Panc1 (cell line): Measurements from ENCODE around the gene ABL1. TPM values are rescaled to one million over a fixed set of nuclear protein-coding genes. Genes with fewer than 3 reads are reported as not detected.

ENCODE experiments used
- ATAC-seq: fragments of 200-7000 bp; cut with Tn5 transposase; 2 replicates; pipeline ENCODE4 v1.9.1; 2020; ENCODE audit warnings: mild to moderate bottlenecking, moderate library complexity
- BruUV-seq: library from RNA; stranded (reverse); fragments of 400-500 nt; replicated peaks from 2 replicates; lab custom pipeline; 2021; lab: Mats Ljungman, UMichigan
- CTCF ChIA-PET: fragments of 300-600 bp; sonication (Branson Sonifier 250); formaldehyde crosslinking; loops from one replicate; lab custom pipeline; 2022; ENCODE audit warnings: antibody characterized with exemption; lab: Charles Lee
- POLR2A ChIA-PET: fragments of 300-600 bp; sonication (Branson Sonifier 250); formaldehyde crosslinking; loops from one replicate; lab custom pipeline; 2022; ENCODE audit warnings: antibody characterized with exemption; lab: Charles Lee
- DNase-seq: peaks from one replicate; pipeline ENCODE4 v3.0.0-alpha.2; 2010; ENCODE audit warnings: low read depth, low spot score
- H3K27ac ChIP-seq: 2 replicates; pipeline ENCODE4 v1.5.1; 2011; ENCODE audit warnings: mild to moderate bottlenecking, low read length, inconsistent platforms
- H3K27me3 ChIP-seq: fragments of 200-500 bp; sonication (Bioruptor generic); 2 replicates; pipeline ENCODE4 v1.6.0; 2014; ENCODE audit warnings: low read length, inconsistent platforms; ENCODE audit not compliant: control insufficient read depth, insufficient read depth
- H3K36me3 ChIP-seq: fragments of 200-500 bp; sonication (Bioruptor generic); 2 replicates; pipeline ENCODE4 v1.5.1; 2014; ENCODE audit warnings: inconsistent platforms, mild to moderate bottlenecking, low read length, moderate library complexity; ENCODE audit not compliant: control insufficient read depth, insufficient read depth
- H3K4me1 ChIP-seq: 2 replicates; pipeline ENCODE4 v1.5.1; 2011; ENCODE audit warnings: inconsistent platforms, mild to moderate bottlenecking, low read length, moderate library complexity; ENCODE audit not compliant: control insufficient read depth, insufficient read depth
- H3K4me3 ChIP-seq, 2 experiments: 2 replicates each; pipeline ENCODE4 v1.5.1; 2011 to 2012; ENCODE audit warnings: low read depth in 2 of 2, low read length in 2 of 2, mild to moderate bottlenecking in 2 of 2, inconsistent platforms in 1 of 2, moderate library complexity in 1 of 2
- H3K9me3 ChIP-seq: fragments of 200-500 bp; sonication (Bioruptor generic); 2 replicates; pipeline ENCODE4 v1.5.1; 2014; ENCODE audit warnings: low read depth, mild to moderate bottlenecking, inconsistent platforms, low read length, moderate library complexity; ENCODE audit not compliant: control insufficient read depth, insufficient read depth
- CTCF ChIP-seq: fragments of 450-650 bp; IDR thresholded peaks from 2 replicates; pipeline ENCODE4 v1.5.1; 2017; ENCODE audit warnings: mild to moderate bottlenecking
- POLR2AphosphoS5 ChIP-seq: IDR thresholded peaks from 2 replicates; pipeline ENCODE4 v1.6.1; 2012; ENCODE audit warnings: mild to moderate bottlenecking, low read depth, low read length, moderate library complexity
- REST ChIP-seq, 2 experiments: IDR thresholded peaks; 2 replicates each; pipeline ENCODE4 v1.6.1; 2011 to 2012; ENCODE audit warnings: low read depth in 2 of 2, control low read depth in 1 of 2, low read length in 1 of 2, mild to moderate bottlenecking in 1 of 2, moderate library complexity in 1 of 2; ENCODE audit not compliant: insufficient read depth in 1 of 2
- SIN3A ChIP-seq: IDR thresholded peaks from 2 replicates; pipeline ENCODE4 v1.6.1; 2012; ENCODE audit warnings: low read depth, mild to moderate bottlenecking, low read length, moderate library complexity, borderline replicate concordance; ENCODE audit not compliant: insufficient read depth
- TCF7L2 ChIP-seq: IDR thresholded peaks from 2 replicates; pipeline ENCODE4 v1.6.1; 2011; ENCODE audit warnings: mild to moderate bottlenecking, low read depth, low read length, inconsistent platforms
- in situ Hi-C: cut with HindIII; loops from 2 replicates; pipeline ENCODE4 v1.10.0; 2016; ENCODE audit warnings: low sequenced_read_pairs, low pct_unique_long_range_greater_than_20kb
- intact Hi-C: fragments of 100-400 bp; cut with micrococcal nuclease; formaldehyde crosslinking; loops from one replicate; pipeline ENCODE4 v1.10.0; 2022; ENCODE audit not compliant: unreplicated experiment
- total RNA-seq: library from RNA; stranded (reverse); gene quantifications from one replicate; pipeline ENCODE4 v1.2.1, GENCODE V29; 2021; ENCODE audit not compliant: unreplicated experiment

Gene ABL1
- total RNA-seq, 1 experiment from 2014 or later = 48.4 TPM

- intact Hi-C loops = loop anchor here (10.0 kb wide), 1 partner anchor 54 kb away; no protein-coding TSS in a partner anchor
- in situ Hi-C loops = no loop called here
- Histone ChIP-seq H3K4me1 (no peaks in the 10 kb centered on the region), H3K27ac (no peak overlapping the region), H3K36me3 (no peaks in the 10 kb centered on the region; the same call in 1 of the 2 replicates), H3K27me3 (no peaks in the 10 kb centered on the region), H3K9me3 (no peaks in the 10 kb centered on the region), H3K4me3 (no peak overlapping the region)
- ATAC-seq (no peak), DNase-seq (no peak)
- TF ChIP-seq SIN3A = no peak
- no peak for TF ChIP-seq TCF7L2
- TF ChIP-seq REST (IDR thresholded peaks at IDR 0.05; ENCODE audit: insufficient read depth in 1 of 2, low read depth in 2 of 2, low read length in 1 of 2) = no peak
- TF ChIP-seq POLR2AphosphoS5 = no peak
- no TSS peak for BruUV-seq
- ChIA-PET CTCF (interaction anchor here (0.6 to 0.7 kb wide), 2 partner anchors 183 to 192 kb away, joined by 3 read pairs; no protein-coding TSS in a partner anchor), POLR2A (interaction anchor here (0.6 kb wide), 1 partner anchor 150 kb away, joined by 4 read pairs; no protein-coding TSS in a partner anchor)
These were observed 56.0 kb downstream of the ABL1 start for GRCh38 chr9:130890870-130891687.

- ChIA-PET CTCF (no interaction called here), POLR2A (no interaction called here)
- in situ Hi-C loops = no loop called here
These were observed 56.8 kb downstream of the ABL1 start for GRCh38 chr9:130891688-130892476.

More at GRCh38 chr9:130891688-130892476, 56.8 kb downstream of the ABL1 start:
- H3K36me3 ChIP-seq = no peaks in the 10 kb centered on the region; the same call in 1 of the 2 replicates
- ATAC-seq (no peak), DNase-seq (no peak)
- intact Hi-C loops = loop anchor here (10.0 kb wide), 1 partner anchor 53 kb away; no protein-coding TSS in a partner anchor
- no TSS peak for BruUV-seq
- H3K27me3 ChIP-seq = no peaks in the 10 kb centered on the region
- H3K27ac ChIP-seq = no peak overlapping the region
- TF ChIP-seq SIN3A = no peak
- TF ChIP-seq CTCF = no peak
- no peak for TF ChIP-seq REST (IDR thresholded peaks at IDR 0.05; ENCODE audit: insufficient read depth in 1 of 2, low read depth in 2 of 2, low read length in 1 of 2)
- TF ChIP-seq POLR2AphosphoS5 = no peak
- TF ChIP-seq TCF7L2 = no peak
- H3K4me1 ChIP-seq = no peaks in the 10 kb centered on the region
- H3K9me3 ChIP-seq = no peaks in the 10 kb centered on the region
- H3K4me3 ChIP-seq = no peak overlapping the region
